Measurements from ENCODE around the gene HOXA6. TPM values are rescaled to one million over a fixed set of nuclear protein-coding genes. Genes with fewer than 3 reads are reported as not detected.

Gene HOXA6
- total RNA-seq, 2 experiments from 2014 or later = 4.1 to 12.0 TPM

- no TSS peak for BruUV-seq (replicated peaks)
- ChIA-PET POLR2A (no interaction called here), CTCF (ENCODE audit: unreplicated experiment) (no interaction called here)
- H3K4me3 ChIP-seq (ENCODE audit: low read depth, low read length, poor library complexity, severe bottlenecking) = no peak overlapping the region
- no peaks in the 10 kb centered on the region for H3K9me3 ChIP-seq (ENCODE audit: low read length)
- H3K36me3 ChIP-seq (ENCODE audit: insufficient read depth, low read length) = no peaks in the 10 kb centered on the region
- H2AFZ ChIP-seq (ENCODE audit: low read length) = no peak overlapping the region
- no peak for DNase-seq (ENCODE audit: low spot score)
- no peak overlapping the region for H3K27ac ChIP-seq (ENCODE audit: low read depth, low read length, poor library complexity, severe bottlenecking)
- no peaks in the 10 kb centered on the region for H3K9me2 ChIP-seq (ENCODE audit: insufficient read depth, low read length)
- H4K20me1 ChIP-seq (ENCODE audit: insufficient read depth, low read length) = peaks cover 3% of the 10 kb centered on the region; the same call in 1 of the 2 replicates
- H3K4me1 ChIP-seq (ENCODE audit: insufficient read depth, low read length, poor library complexity, severe bottlenecking) = peaks cover 7% of the 10 kb centered on the region
- no peak for TF ChIP-seq EZH2phosphoT487 (IDR thresholded peaks at IDR 0.05; ENCODE audit: borderline replicate concordance, low read depth, low read length)
- TF ChIP-seq, protein P1, sequence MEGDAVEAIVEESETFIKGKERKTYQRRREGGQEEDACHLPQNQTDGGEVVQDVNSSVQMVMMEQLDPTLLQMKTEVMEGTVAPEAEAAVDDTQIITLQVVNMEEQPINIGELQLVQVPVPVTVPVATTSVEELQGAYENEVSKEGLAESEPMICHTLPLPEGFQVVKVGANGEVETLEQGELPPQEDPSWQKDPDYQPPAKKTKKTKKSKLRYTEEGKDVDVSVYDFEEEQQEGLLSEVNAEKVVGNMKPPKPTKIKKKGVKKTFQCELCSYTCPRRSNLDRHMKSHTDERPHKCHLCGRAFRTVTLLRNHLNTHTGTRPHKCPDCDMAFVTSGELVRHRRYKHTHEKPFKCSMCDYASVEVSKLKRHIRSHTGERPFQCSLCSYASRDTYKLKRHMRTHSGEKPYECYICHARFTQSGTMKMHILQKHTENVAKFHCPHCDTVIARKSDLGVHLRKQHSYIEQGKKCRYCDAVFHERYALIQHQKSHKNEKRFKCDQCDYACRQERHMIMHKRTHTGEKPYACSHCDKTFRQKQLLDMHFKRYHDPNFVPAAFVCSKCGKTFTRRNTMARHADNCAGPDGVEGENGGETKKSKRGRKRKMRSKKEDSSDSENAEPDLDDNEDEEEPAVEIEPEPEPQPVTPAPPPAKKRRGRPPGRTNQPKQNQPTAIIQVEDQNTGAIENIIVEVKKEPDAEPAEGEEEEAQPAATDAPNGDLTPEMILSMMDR (conservative IDR thresholded peaks at IDR 0.05; ENCODE audit: low read length) = no peak
- no peak overlapping the region for H3K4me2 ChIP-seq (ENCODE audit: low read length)
- intact Hi-C loops (cut with micrococcal nuclease; ENCODE audit: unreplicated experiment) = no loop called here
- no peaks in the 10 kb centered on the region; the same call in 1 of the 2 replicates for H3K79me2 ChIP-seq (ENCODE audit: insufficient read depth, low read depth, low read length)
Observed at GRCh38 chr7:27101957-27102580, 45.5 kb downstream of the HOXA6 start.

DNA sequence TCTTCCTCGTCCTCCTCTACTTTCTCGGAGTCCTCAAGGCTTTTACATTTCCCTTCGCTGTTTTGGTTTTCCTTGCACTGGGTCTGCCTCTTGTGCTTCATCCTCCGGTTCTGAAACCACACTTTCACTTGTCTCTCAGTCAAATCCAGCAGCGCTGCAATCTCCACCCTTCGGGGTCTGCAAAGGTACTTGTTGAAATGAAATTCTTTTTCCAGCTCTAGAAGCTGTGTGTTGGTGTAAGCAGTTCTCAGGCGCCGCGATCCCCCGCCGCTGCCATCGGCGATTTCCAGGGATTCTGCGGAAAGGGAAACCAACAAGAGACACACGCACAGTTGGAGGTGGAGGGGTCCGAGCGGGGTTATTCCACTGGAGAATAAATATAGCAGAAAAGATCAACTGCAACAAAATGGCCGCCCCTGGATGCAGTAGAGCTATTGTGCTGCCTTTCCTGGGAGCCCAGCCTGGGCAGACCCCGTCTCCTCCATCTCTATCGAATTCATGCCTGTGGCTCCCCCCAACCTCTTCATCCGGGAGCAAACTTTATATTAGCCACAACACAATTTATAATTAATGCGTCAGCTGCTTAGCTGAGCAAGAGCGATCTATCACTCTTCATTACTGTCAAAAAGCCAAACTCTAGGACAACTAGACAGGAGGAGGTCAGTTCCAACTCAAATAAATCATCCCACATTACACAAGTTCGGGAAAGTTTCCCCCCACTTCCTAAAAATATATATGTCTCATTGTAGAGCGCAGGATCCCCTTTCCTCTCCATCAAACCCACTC lies 46.2 kb downstream of the HOXA6 start:
- H4K20me1 ChIP-seq (ENCODE audit: insufficient read depth, low read length) = peaks cover 5% of the 10 kb centered on the region; the same call in 1 of the 2 replicates
- no TSS peak for BruUV-seq (replicated peaks)

More for the DNA sequence above, 46.2 kb downstream of the HOXA6 start:
- Histone ChIP-seq H3K4me1 (ENCODE audit: insufficient read depth, low read length, poor library complexity, severe bottlenecking) (peaks cover 11% of the 10 kb centered on the region), H3K27ac (ENCODE audit: low read depth, low read length, poor library complexity, severe bottlenecking) (no peak overlapping the region), H3K4me2 (ENCODE audit: low read length) (no peak overlapping the region), H3K4me3 (ENCODE audit: low read depth, low read length, poor library complexity, severe bottlenecking) (no peak overlapping the region), H3K9me3 (ENCODE audit: low read length) (no peaks in the 10 kb centered on the region), H3K9me2 (ENCODE audit: insufficient read depth, low read length) (no peaks in the 10 kb centered on the region), H2AFZ (ENCODE audit: low read length) (no peak overlapping the region), H3K36me3 (ENCODE audit: insufficient read depth, low read length) (no peaks in the 10 kb centered on the region), H3K79me2 (ENCODE audit: insufficient read depth, low read depth, low read length) (no peaks in the 10 kb centered on the region; the same call in 1 of the 2 replicates)
- intact Hi-C loops (cut with micrococcal nuclease; ENCODE audit: unreplicated experiment) = no loop called here
- ChIA-PET CTCF (ENCODE audit: unreplicated experiment) (no interaction called here), POLR2A (no interaction called here)
- no peak for TF ChIP-seq EZH2phosphoT487 (IDR thresholded peaks at IDR 0.05; ENCODE audit: borderline replicate concordance, low read depth, low read length)
- TF ChIP-seq, protein P1 (conservative IDR thresholded peaks at IDR 0.05; ENCODE audit: low read length) = no peak
- no peak for DNase-seq (ENCODE audit: low spot score)
